DMS114 treated with DMSO at 0.1 percent for 48 hours (cell line): Measurements from ENCODE around the gene GDNF.
"Not testable (repeated sequence)": the region's sequence is repeated elsewhere in the genome, so short reads cannot be mapped to it uniquely, and the experiment has no call there.

Experiments
- DNase-seq: peaks from one replicate; lab custom pipeline; 2025; ENCODE audit not compliant: unreplicated experiment; lab: John Stamatoyannopoulos, UW

The GDNF gene

GRCh38 chr5:37839407-37840052 lies at the start of gene GDNF:
TSS of gene GDNF (minus strand) at chr5:37840041. CDS start at chr5:37834796, 5,245 bp downstream.
- DNase-seq = peak; percentile 21

- DNase-seq = no peak
Measured at GRCh38 chr5:37888476-37888875, 48.6 kb upstream of the GDNF start.

- no peak for DNase-seq
Measured at GRCh38 chr5:37886242-37886905, 46.5 kb upstream of the GDNF start.

GRCh38 chr5:37882636-37883035 lies 42.8 kb upstream of the GDNF start:
- no peak for DNase-seq

- no peak for DNase-seq
Measured at GRCh38 chr5:37881359-37881758, 41.5 kb upstream of the GDNF start.

GRCh38 chr5:37876943-37877342 lies 37.1 kb upstream of the GDNF start:
- DNase-seq = no peak

GRCh38 chr5:37876245-37876644 lies 36.4 kb upstream of the GDNF start:
- no peak for DNase-seq

- DNase-seq = no peak
Measured at GRCh38 chr5:37875051-37875787, 35.4 kb upstream of the GDNF start.

GRCh38 chr5:37873988-37874387 lies 34.1 kb upstream of the GDNF start:
- DNase-seq = no peak

GRCh38 chr5:37871023-37871815 lies 31.4 kb upstream of the GDNF start:
- DNase-seq = no peak

- no peak for DNase-seq
Measured at GRCh38 chr5:37869216-37869615, 29.4 kb upstream of the GDNF start.

- DNase-seq = no peak
Measured at GRCh38 chr5:37867654-37868053, 27.8 kb upstream of the GDNF start.

GRCh38 chr5:37862907-37863306 lies 23.1 kb upstream of the GDNF start:
- DNase-seq = not testable (repeated sequence)

GRCh38 chr5:37860206-37860605 lies 20.4 kb upstream of the GDNF start:
- DNase-seq = no peak

GRCh38 chr5:37859805-37860204 lies 20.0 kb upstream of the GDNF start:
- DNase-seq = no peak

GRCh38 chr5:37858250-37858649 lies 18.4 kb upstream of the GDNF start:
- DNase-seq = no peak

GRCh38 chr5:37857696-37858095 lies 17.9 kb upstream of the GDNF start:
- no peak for DNase-seq

GRCh38 chr5:37855438-37855837 lies 15.6 kb upstream of the GDNF start:
- no peak for DNase-seq

- no peak for DNase-seq
Measured at GRCh38 chr5:37851305-37851704, 11.5 kb upstream of the GDNF start.

GRCh38 chr5:37850226-37850865 lies 10.5 kb upstream of the GDNF start:
- no peak for DNase-seq

- DNase-seq = no peak
Measured at GRCh38 chr5:37849641-37850040, 9.8 kb upstream of the GDNF start.
